ENCODE data around the gene SORBS1.

Gene SORBS1

GRCh38 chr10:95447685-95448084 lies 113.5 kb downstream of the SORBS1 start:
- no peaks in the 10 kb centered on the region for H3K4me1 ChIP-seq (ENCODE audit: control insufficient read depth, insufficient read depth, low read length)
- ChIA-PET CTCF (interaction anchor here (0.6 to 10.1 kb wide), 7 partner anchors 17 to 183 kb away, joined by 3 to 100 read pairs (median 6); no protein-coding TSS in a partner anchor), POLR2A (no interaction called here)
- H3K36me3 ChIP-seq (ENCODE audit: control insufficient read depth in 2 of 2, insufficient read depth in 1 of 2, low read length in 2 of 2): no peaks in the 10 kb centered on the region
- H3K4me3 ChIP-seq (ENCODE audit: low read depth, low read length): no peak overlapping the region
- H3K9me3 ChIP-seq (ENCODE audit: control insufficient read depth, insufficient read depth, low read depth, low read length): no peaks in the 10 kb centered on the region
- no peak overlapping the region for H3K27ac ChIP-seq (ENCODE audit: extremely low read depth, low read depth, low read length)
- TF ChIP-seq ZNF701 (tag by site-specific recombination; IDR thresholded peaks at IDR 0.05) (no peak), ZXDB (tag by site-specific recombination; IDR thresholded peaks at IDR 0.05) (no peak), ZNF488 (tag by site-specific recombination; IDR thresholded peaks at IDR 0.05) (no peak), ZNF747 (tag by site-specific recombination; IDR thresholded peaks at IDR 0.05) (no peak), ZNF521 (tag by site-specific recombination; IDR thresholded peaks at IDR 0.05) (no peak)

- CTCF ChIA-PET: interaction anchor here (0.6 to 10.1 kb wide), 36 partner anchors 8 to 588 kb away, joined by 3 to 100 read pairs (median 4); no protein-coding TSS in a partner anchor
- POLR2A ChIA-PET: no interaction called here
- TF ChIP-seq ZBTB21 (tag by site-specific recombination; IDR thresholded peaks at IDR 0.05): no peak
- TF ChIP-seq ZNF555 (tag by site-specific recombination; conservative IDR thresholded peaks at IDR 0.05): no peak
- TF ChIP-seq AEBP2 (tag by site-specific recombination; IDR thresholded peaks at IDR 0.05; ENCODE audit: borderline replicate concordance): no peak
- peak; percentile 92 for TF ChIP-seq FEZF1 (tag by site-specific recombination; IDR thresholded peaks at IDR 0.05)
- no peak for TF ChIP-seq ZNF175 (tag by site-specific recombination; IDR thresholded peaks at IDR 0.05)
- peak; percentile 31; the same call in 1 of the 2 replicates for TF ChIP-seq ZNF341 (tag by site-specific recombination; IDR thresholded peaks at IDR 0.05; ENCODE audit: low read depth)
- no peak for TF ChIP-seq ZNF704 (tag by site-specific recombination; IDR thresholded peaks at IDR 0.05)
- 0 out of 2 replicates have a peak, but pooled peaks have one; percentile 51 for TF ChIP-seq ZNF2 (tag by site-specific recombination; IDR thresholded peaks at IDR 0.05)
- 0 out of 2 replicates have a peak, but pooled peaks have one; percentile 25 for TF ChIP-seq KLF8 (tag by site-specific recombination; IDR thresholded peaks at IDR 0.05)
- TF ChIP-seq MEIS1 (CRISPR knock-in tag; IDR thresholded peaks at IDR 0.05; ENCODE audit: borderline replicate concordance): no peak
- TF ChIP-seq ZNF654 (tag by site-specific recombination; IDR thresholded peaks at IDR 0.05; ENCODE audit: low read depth): peak; percentile 69
- peak; percentile 37; the same call in 1 of the 2 replicates for TF ChIP-seq SP7 (tag by site-specific recombination; IDR thresholded peaks at IDR 0.05)
- no peak for TF ChIP-seq ZNF169 (tag by site-specific recombination; IDR thresholded peaks at IDR 0.05)
- TF ChIP-seq GLIS1 (tag by site-specific recombination; IDR thresholded peaks at IDR 0.05): 0 out of 2 replicates have a peak, but pooled peaks have one; percentile 26
- TF ChIP-seq ZNF184 (tag by site-specific recombination; IDR thresholded peaks at IDR 0.05): peak; percentile 66; the same call in 1 of the 2 replicates
- TF ChIP-seq KLF1 (tag by site-specific recombination; IDR thresholded peaks at IDR 0.05): no peak
- peak; percentile 75 for TF ChIP-seq ZBTB44 (tag by site-specific recombination; IDR thresholded peaks at IDR 0.05)
- TF ChIP-seq ZNF335 (tag by site-specific recombination; conservative IDR thresholded peaks at IDR 0.05): peak; percentile 53; the same call in 1 of the 2 replicates
- peak; percentile 39; the same call in 1 of the 2 replicates for TF ChIP-seq MZF1 (tag by site-specific recombination; IDR thresholded peaks at IDR 0.05; ENCODE audit: borderline replicate concordance)
- 0 out of 2 replicates have a peak, but pooled peaks have one; percentile 36 for TF ChIP-seq YY1 (tag by site-specific recombination; IDR thresholded peaks at IDR 0.05)
- TF ChIP-seq YY2 (tag by site-specific recombination; IDR thresholded peaks at IDR 0.05): peak; percentile 32; the same call in 1 of the 2 replicates
Observed at GRCh38 chr10:95445837-95446486, 115.2 kb downstream of the SORBS1 start.

More at GRCh38 chr10:95445837-95446486, 115.2 kb downstream of the SORBS1 start:
- Histone ChIP-seq H3K27ac (ENCODE audit: extremely low read depth, low read depth, low read length) (no peak overlapping the region), H3K9me3 (ENCODE audit: control insufficient read depth, insufficient read depth, low read depth, low read length) (no peaks in the 10 kb centered on the region), H3K4me1 (ENCODE audit: control insufficient read depth, insufficient read depth, low read length) (peaks cover 3% of the 10 kb centered on the region; the same call in 1 of the 2 replicates), H3K36me3 (ENCODE audit: control insufficient read depth in 2 of 2, insufficient read depth in 1 of 2, low read length in 2 of 2) (no peaks in the 10 kb centered on the region), H3K4me3 (ENCODE audit: low read depth, low read length) (no peak overlapping the region)

Data from HEK293 (cell line).